Transverse colon (tissue), 4 donors: Measurements from ENCODE around the gene SPTA1. TPM values are rescaled to one million over a fixed set of nuclear protein-coding genes. Genes with fewer than 3 reads are reported as not detected.
"Not testable (repeated sequence)": the region's sequence is repeated elsewhere in the genome, so short reads cannot be mapped to it uniquely, and the experiment has no call there.

Experiments used
- DNase-seq: peaks from one replicate; pipeline ENCODE4 v3.0.0-alpha.2; 2019
- H3K27ac ChIP-seq, 4 donors: fragments of 200-600 bp; sonication (generic); 2 replicates each; pipeline ENCODE4 v1.5.1; 2016 to 2018; ENCODE audit warnings: inconsistent platforms in 4 of 4
- H3K27me3 ChIP-seq: fragments of 200-600 bp; sonication (generic); 2 replicates; pipeline ENCODE4 v1.5.1; 2017; ENCODE audit warnings: inconsistent platforms
- H3K36me3 ChIP-seq, 4 donors: fragments of 200-600 bp; sonication (generic); 2 replicates each; pipeline ENCODE4 v1.5.1; 2017 to 2019; ENCODE audit warnings: inconsistent platforms in 4 of 4
- H3K4me1 ChIP-seq, 4 donors: fragments of 200-600 bp; sonication (generic); 2 replicates each; pipeline ENCODE4 v1.5.1; 2017 to 2020; ENCODE audit warnings: inconsistent platforms in 4 of 4
- H3K4me3 ChIP-seq, 4 donors: fragments of 200-600 bp; sonication (generic); 1 replicate in 1 of 4; 2 replicates in 3 of 4; pipeline versions ENCODE4 v1.5.1 to v1.6.1; 2017 to 2019; ENCODE audit warnings: inconsistent platforms in 4 of 4
- H3K9me3 ChIP-seq, 2 donors: fragments of 200-600 bp; sonication (generic); 2 replicates each; pipeline ENCODE4 v1.5.1; 2017 to 2019; ENCODE audit warnings: inconsistent platforms in 2 of 2
- EP300 ChIP-seq: sonication (generic); formaldehyde crosslinking; IDR thresholded peaks from one replicate; pipeline ENCODE4 v1.6.1; 2017; ENCODE audit warnings: antibody characterized with exemption, low read depth
- POLR2A ChIP-seq: fragments of 450-650 bp; IDR thresholded peaks from one replicate; pipeline ENCODE4 v1.6.1; 2016; ENCODE audit warnings: antibody characterized with exemption, mild to moderate bottlenecking, moderate library complexity
- POLR2AphosphoS5 ChIP-seq, 3 donors: sonication (generic); formaldehyde crosslinking; IDR thresholded peaks; one replicate each; pipeline ENCODE4 v1.6.1; 2016; ENCODE audit warnings: antibody characterized with exemption in 3 of 3
- WGBS, 2 donors: methylation state at CpG; one replicate each; pipeline ENCODE4 v1.1.5; 2018; ENCODE audit warnings: low coverage in 1 of 2; 5-methylcytosine and 5-hydroxymethylcytosine counted together
- in situ Hi-C, 4 donors: fragments of 200-750 bp; cut with MboI; loops; one replicate each; pipeline versions ENCODE4 v1.15.0 to v1.15.1; 2017; ENCODE audit warnings: low sequenced_read_pairs in 3 of 4, low pct_ligation_motif_present in 1 of 4, low pct_unique_long_range_greater_than_20kb in 1 of 4
- intact Hi-C: fragments of 100-400 bp; cut with DNase I; formaldehyde crosslinking; loops from one replicate; pipeline ENCODE4 v1.15.1; 2023; ENCODE audit warnings: low total_unique reads
- total RNA-seq, 4 donors: library from RNA; depleted of rRNA; stranded (reverse); fragments of >200 nt; gene quantifications; one replicate each; pipeline ENCODE4 v1.1.0, GENCODE V29; 2016
- TF ChIP-seq, protein P1 (sequence below), 5 experiments: fragments of 200-600 bp in 3 of 5; fragments of 450-650 bp in 2 of 5; sonication (generic) in 3 of 5; IDR thresholded peaks; 1 replicate in 2 of 5; 2 replicates in 3 of 5; pipeline ENCODE4 v1.5.1; 2016 to 2017; ENCODE audit warnings: antibody characterized with exemption in 5 of 5, inconsistent platforms in 3 of 5, mild to moderate bottlenecking in 2 of 5, moderate library complexity in 1 of 5

SPTA1 gene
- total RNA-seq, 4 donors from 2014 or later = under 0.01 TPM; not detected in 3

DNA sequence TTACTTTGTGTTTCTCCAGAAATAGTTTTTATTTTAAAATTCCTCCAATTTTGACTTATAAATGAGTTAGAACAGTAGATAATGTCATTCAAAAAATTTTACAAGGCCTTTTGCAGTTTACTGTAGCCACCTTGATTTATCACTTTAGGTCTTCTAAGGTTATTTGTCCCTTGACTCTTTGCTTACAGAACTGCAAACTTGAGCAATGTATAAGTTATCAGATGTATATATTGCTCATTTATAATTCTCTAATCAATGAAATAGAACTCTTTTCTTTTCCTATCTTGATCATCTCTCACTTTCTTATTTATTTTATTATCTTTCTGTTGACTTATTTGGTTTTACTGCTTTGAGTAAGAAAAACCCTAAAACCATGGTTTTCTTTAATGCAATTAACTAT is 5.8 kb upstream of the SPTA1 start:
- no peaks in the 10 kb centered on the region for H3K27me3 ChIP-seq
- no peak for DNase-seq
- no peak overlapping the region for H3K4me3 ChIP-seq
- in situ Hi-C loops = no loop called here
- H3K4me1 ChIP-seq = no peaks in the 10 kb centered on the region
- H3K27ac ChIP-seq = no peak overlapping the region
- H3K36me3 ChIP-seq = no peaks in the 10 kb centered on the region
- TF ChIP-seq POLR2AphosphoS5 (IDR thresholded peaks at IDR 0.05) (no peak), POLR2A (no peak), EP300 (no peak)
- TF ChIP-seq, protein P1, sequence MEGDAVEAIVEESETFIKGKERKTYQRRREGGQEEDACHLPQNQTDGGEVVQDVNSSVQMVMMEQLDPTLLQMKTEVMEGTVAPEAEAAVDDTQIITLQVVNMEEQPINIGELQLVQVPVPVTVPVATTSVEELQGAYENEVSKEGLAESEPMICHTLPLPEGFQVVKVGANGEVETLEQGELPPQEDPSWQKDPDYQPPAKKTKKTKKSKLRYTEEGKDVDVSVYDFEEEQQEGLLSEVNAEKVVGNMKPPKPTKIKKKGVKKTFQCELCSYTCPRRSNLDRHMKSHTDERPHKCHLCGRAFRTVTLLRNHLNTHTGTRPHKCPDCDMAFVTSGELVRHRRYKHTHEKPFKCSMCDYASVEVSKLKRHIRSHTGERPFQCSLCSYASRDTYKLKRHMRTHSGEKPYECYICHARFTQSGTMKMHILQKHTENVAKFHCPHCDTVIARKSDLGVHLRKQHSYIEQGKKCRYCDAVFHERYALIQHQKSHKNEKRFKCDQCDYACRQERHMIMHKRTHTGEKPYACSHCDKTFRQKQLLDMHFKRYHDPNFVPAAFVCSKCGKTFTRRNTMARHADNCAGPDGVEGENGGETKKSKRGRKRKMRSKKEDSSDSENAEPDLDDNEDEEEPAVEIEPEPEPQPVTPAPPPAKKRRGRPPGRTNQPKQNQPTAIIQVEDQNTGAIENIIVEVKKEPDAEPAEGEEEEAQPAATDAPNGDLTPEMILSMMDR (IDR thresholded peaks at IDR 0.05) = no peak
- H3K9me3 ChIP-seq = no peaks in the 10 kb centered on the region
- intact Hi-C loops = no loop called here

DNA sequence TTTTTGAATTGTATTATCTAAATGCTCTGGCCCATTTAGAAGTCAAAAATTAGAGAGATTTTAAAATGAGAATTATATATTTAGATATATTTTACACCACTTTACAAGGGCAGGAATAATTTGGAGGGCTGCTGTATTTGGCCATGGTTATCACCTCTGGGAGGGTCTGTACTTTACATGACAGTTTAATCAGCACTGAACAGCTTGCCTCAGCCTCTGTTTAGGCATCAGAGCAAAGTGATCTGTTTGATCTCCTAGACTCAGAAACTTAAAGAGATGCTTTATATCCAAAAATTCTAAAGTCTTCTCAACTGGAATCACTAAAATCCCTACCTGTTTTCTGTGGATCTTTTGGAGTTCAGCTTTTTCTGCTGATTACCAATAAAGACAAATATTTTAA is 5.4 kb upstream of the SPTA1 start:
- H3K27ac ChIP-seq = no peak overlapping the region
- no peaks in the 10 kb centered on the region for H3K27me3 ChIP-seq
- no peaks in the 10 kb centered on the region for H3K4me1 ChIP-seq
- intact Hi-C loops = no loop called here
- no peaks in the 10 kb centered on the region for H3K36me3 ChIP-seq
- DNase-seq = no peak
- H3K9me3 ChIP-seq = no peaks in the 10 kb centered on the region
- in situ Hi-C loops = no loop called here
- TF ChIP-seq, protein P1 (IDR thresholded peaks at IDR 0.05) = no peak
- TF ChIP-seq POLR2A (no peak), EP300 (no peak), POLR2AphosphoS5 (IDR thresholded peaks at IDR 0.05) (no peak)
- H3K4me3 ChIP-seq = no peak overlapping the region

DNA sequence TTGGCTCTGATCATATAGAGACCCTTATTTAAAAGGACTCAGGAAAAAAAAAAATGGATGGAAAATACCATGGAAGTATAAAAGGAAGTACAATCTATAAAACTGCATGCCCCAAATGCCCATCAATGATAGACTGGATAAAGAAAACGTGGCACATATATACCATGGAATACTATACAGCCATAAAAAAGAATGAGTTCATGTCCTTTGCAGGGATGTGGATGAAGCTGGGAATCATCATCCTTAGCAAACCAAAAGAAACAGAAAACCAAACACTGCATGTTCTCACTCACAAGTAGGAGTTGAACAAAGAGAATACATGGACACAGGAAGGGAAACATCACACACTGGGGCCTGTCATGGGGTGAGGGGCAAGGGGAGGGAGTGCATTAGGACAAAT is 4.6 kb upstream of the SPTA1 start:
- H3K9me3 ChIP-seq, intact Hi-C loops, in situ Hi-C loops, H3K36me3 ChIP-seq, H3K4me3 ChIP-seq, H3K4me1 ChIP-seq, H3K27ac ChIP-seq, H3K27me3 ChIP-seq, DNase-seq: not testable (repeated sequence)
- WGBS, 2 donors = 32 to 67% methylated on average over 1 of the region's 1 CpG

DNA sequence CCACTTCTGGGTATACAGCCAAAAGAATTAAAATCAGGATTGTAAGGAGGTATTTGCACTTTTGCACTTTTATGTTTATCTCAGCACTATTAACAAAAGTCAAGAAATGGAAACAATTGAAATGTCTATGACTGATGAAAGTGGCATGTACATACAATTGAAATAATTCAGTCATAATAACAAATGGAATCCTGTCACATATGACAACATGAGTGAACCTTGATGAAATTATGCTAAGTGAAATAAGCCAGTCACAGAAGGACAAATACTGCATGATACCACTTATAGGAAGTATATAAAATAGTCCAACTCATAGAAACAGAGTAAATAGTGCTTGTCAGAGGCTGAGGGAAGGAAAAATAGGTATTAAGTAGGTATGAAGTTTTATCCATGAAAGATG is 3.4 kb upstream of the SPTA1 start:
- no peaks in the 10 kb centered on the region for H3K4me1 ChIP-seq
- intact Hi-C loops (no loop called here), in situ Hi-C loops (no loop called here)
- no peak overlapping the region for H3K27ac ChIP-seq
- no peak overlapping the region for H3K4me3 ChIP-seq
- no peaks in the 10 kb centered on the region for H3K27me3 ChIP-seq
- no peak for DNase-seq
- H3K36me3 ChIP-seq = no peaks in the 10 kb centered on the region
- H3K9me3 ChIP-seq = no peaks in the 10 kb centered on the region
- TF ChIP-seq POLR2AphosphoS5 (IDR thresholded peaks at IDR 0.05) (no peak), EP300 (no peak)
- TF ChIP-seq, protein P1 (IDR thresholded peaks at IDR 0.05) = no peak

DNA sequence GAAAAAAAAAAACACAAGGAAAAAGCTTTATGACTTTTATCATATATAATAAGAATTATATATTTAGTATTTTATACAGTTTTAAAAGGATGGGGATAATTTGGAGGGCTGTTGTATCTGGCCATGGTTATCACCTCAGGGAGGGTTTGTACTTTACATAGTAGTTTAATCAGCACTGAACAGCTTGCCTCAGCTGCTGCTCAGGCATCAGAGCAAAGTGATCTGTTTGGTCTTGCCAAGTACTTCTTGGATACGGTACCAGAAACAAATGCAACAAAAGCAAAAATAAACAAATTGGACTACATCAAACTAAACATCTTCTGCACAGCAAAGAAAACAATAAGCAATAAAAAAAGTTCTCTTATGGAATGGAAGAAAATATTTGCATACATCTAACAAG is 2.6 kb upstream of the SPTA1 start:
- no peaks in the 10 kb centered on the region for H3K9me3 ChIP-seq
- H3K36me3 ChIP-seq = no peaks in the 10 kb centered on the region
- intact Hi-C loops = no loop called here
- H3K4me3 ChIP-seq = no peak overlapping the region
- 60% methylated on average over 1 of the region's 1 CpG; no CpG with 5 or more reads in 1 of the 2 donors for WGBS, 2 donors
- in situ Hi-C loops = no loop called here
- no peaks in the 10 kb centered on the region for H3K4me1 ChIP-seq
- no peak overlapping the region for H3K27ac ChIP-seq
- TF ChIP-seq POLR2A (no peak), POLR2AphosphoS5 (IDR thresholded peaks at IDR 0.05) (no peak), EP300 (no peak)
- TF ChIP-seq, protein P1 (IDR thresholded peaks at IDR 0.05) = no peak
- no peaks in the 10 kb centered on the region for H3K27me3 ChIP-seq
- DNase-seq = no peak

DNA sequence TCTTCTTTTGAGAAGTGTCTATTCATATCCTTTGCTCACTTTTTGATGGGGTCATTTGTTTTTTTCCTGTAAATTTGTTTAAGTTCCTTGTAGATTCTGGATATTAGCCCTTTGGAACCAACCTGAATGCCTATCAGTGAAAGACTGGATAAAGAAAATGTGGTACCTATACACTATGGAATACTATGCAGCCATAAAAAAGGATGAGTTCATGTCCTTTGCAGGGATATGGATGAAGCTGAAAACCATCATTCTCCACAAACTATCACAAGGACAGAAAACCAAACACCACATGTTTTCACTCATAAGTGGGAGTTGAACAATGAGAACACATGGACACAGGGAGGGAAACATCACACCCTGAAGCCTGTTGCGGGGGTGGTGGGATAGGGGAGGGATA is 1.8 kb upstream of the SPTA1 start:
- H3K27me3 ChIP-seq, H3K36me3 ChIP-seq, in situ Hi-C loops, intact Hi-C loops, H3K9me3 ChIP-seq, H3K4me1 ChIP-seq, DNase-seq, H3K4me3 ChIP-seq, H3K27ac ChIP-seq: not testable (repeated sequence)
- 96 to 100% methylated on average over 1 of the region's 1 CpG for WGBS, 2 donors
